Suprapubic skin (tissue), 4 donors: Measurements from ENCODE around the gene DCK.
"Not testable (repeated sequence)": the region's sequence is repeated elsewhere in the genome, so short reads cannot be mapped to it uniquely, and the experiment has no call there.

Source experiments
- EP300 ChIP-seq: sonication (generic); formaldehyde crosslinking; IDR thresholded peaks from one replicate; pipeline ENCODE4 v1.6.1; 2017; ENCODE audit warnings: antibody characterized with exemption
- POLR2AphosphoS5 ChIP-seq, 3 donors: sonication (generic); formaldehyde crosslinking; IDR thresholded peaks; one replicate each; pipeline ENCODE4 v1.6.1; 2017; ENCODE audit warnings: antibody characterized with exemption in 3 of 3
- TF ChIP-seq, protein P1 (sequence below), 2 donors: fragments of 200-600 bp in 1 of 2; fragments of 450-650 bp in 1 of 2; sonication (generic) in 1 of 2; IDR thresholded peaks; one replicate each; pipeline ENCODE4 v1.5.1; 2016 to 2019; ENCODE audit warnings: antibody characterized with exemption in 2 of 2, mild to moderate bottlenecking in 1 of 2, moderate library complexity in 1 of 2

DNA sequence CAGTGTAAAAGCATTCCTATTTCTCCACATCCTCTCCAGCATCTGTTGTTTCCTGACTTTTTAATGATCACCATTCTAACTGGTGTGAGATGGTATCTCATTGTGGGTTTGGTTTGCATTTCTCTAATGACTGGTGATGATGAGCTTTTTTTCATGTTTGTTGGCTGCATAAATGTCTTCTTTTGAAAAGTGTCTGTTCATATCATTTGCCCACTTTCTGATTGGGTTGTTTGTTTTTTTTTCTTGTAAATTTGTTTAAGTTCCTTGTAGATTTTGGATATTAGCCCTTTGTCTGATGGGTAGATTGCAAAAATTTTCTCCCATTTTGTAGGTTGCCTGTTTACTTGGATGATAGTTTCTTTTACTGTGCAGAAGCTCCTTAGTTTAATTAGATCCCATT lies 6.2 kb downstream of the DCK start:
- TF ChIP-seq, protein P1, sequence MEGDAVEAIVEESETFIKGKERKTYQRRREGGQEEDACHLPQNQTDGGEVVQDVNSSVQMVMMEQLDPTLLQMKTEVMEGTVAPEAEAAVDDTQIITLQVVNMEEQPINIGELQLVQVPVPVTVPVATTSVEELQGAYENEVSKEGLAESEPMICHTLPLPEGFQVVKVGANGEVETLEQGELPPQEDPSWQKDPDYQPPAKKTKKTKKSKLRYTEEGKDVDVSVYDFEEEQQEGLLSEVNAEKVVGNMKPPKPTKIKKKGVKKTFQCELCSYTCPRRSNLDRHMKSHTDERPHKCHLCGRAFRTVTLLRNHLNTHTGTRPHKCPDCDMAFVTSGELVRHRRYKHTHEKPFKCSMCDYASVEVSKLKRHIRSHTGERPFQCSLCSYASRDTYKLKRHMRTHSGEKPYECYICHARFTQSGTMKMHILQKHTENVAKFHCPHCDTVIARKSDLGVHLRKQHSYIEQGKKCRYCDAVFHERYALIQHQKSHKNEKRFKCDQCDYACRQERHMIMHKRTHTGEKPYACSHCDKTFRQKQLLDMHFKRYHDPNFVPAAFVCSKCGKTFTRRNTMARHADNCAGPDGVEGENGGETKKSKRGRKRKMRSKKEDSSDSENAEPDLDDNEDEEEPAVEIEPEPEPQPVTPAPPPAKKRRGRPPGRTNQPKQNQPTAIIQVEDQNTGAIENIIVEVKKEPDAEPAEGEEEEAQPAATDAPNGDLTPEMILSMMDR (IDR thresholded peaks at IDR 0.05): not testable (repeated sequence)
- not testable (repeated sequence) for TF ChIP-seq POLR2AphosphoS5 (IDR thresholded peaks at IDR 0.05); EP300
